ENCODE measurements around the gene PRELID1. TPM values are rescaled to one million over a fixed set of nuclear protein-coding genes. Genes with fewer than 3 reads are reported as not detected.

The PRELID1 gene
- total RNA-seq, 2 donors from 2014 or later: 157 to 165 TPM

DNA sequence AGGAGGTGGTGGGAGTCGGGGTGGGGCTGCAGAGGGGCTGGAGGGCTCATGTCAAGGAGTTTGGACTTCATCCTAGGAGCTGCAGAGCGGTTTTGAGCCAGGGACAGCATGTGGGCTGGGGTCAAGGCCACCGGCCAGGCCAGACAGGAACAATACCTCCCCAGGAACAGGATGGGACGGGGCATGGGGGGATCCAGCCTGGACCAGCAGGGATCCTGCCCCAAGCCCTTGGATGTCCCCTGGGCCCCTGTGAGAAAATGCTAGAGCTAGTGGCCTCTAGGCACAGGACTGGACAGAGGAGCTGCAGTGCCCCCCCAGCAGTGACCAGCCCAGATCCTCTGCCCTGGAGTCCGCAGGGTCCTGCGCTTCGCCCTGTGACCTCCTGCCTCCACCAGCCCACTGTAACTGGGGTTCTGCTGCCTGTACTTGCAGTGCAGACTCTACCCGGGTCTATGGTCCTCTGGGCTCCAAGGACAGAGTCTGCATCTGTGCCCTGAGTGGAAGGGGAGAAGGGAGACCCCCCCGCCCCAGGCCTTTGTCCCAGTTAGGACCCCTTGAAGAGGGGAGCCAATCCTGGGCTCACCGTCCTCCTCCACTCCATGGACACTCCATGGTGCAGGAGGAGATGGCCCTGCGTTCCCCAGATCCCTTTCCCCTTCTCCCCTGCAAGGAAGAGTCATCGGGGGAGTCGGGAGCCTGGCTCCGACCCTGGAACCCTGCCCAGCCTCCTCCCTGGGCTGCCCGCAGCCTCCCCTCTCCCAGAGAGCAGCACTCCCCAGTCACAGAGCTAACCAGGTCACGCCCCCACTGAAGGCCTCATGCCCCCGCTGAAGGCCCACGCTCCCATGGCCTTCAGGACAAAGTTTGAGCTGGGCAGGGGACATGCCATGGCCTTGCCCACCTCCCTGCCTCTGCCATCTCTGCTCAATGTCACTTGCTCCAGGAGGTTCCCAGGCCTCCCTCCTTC, 11.1 kb downstream of the PRELID1 start:
- no peak overlapping the region for H3K4me3 ChIP-seq (ENCODE audit: low read length)
- no peak overlapping the region for H3K27ac Mint-ChIP-seq

GRCh38 chr5:177315411-177315810, 11.8 kb downstream of the PRELID1 start:
- 90 to 98% methylated on average over 4 to 7 of the region's 7 CpGs for WGBS, 2 experiments (ENCODE audit: insufficient coverage in 1 of 2, insufficient read length in 1 of 2)
- Mint-ChIP-seq H3K4me3 (no peak overlapping the region), H3K27me3 (ENCODE audit: insufficient read depth) (peaks cover 3% of the 10 kb centered on the region), H3K9me3 (peaks cover 2% of the 10 kb centered on the region), H3K4me1 (peaks cover 14% of the 10 kb centered on the region), H3K27ac (no peak overlapping the region), H3K36me3 (ENCODE audit: low read depth) (peaks cover 15% of the 10 kb centered on the region)
- no peak for DNase-seq
- Histone ChIP-seq H3K36me3 (ENCODE audit: control insufficient read depth, insufficient read depth, low read length) (no peaks in the 10 kb centered on the region), H3K9ac (ENCODE audit: extremely low read depth, low read length, poor library complexity, severe bottlenecking) (no peak overlapping the region), H3K27me3 (ENCODE audit: control insufficient read depth, insufficient read depth, low read length, poor library complexity, severe bottlenecking) (no peaks in the 10 kb centered on the region), H3K9me3 (ENCODE audit: control insufficient read depth, low read length) (peaks cover 9% of the 10 kb centered on the region), H3K27ac (ENCODE audit: low read depth, low read length) (no peak overlapping the region), H3K4me3 (ENCODE audit: low read length) (no peak overlapping the region), H3K4me1 (ENCODE audit: control insufficient read depth, insufficient read depth, low read length) (no peaks in the 10 kb centered on the region)
- TF ChIP-seq, protein P1, sequence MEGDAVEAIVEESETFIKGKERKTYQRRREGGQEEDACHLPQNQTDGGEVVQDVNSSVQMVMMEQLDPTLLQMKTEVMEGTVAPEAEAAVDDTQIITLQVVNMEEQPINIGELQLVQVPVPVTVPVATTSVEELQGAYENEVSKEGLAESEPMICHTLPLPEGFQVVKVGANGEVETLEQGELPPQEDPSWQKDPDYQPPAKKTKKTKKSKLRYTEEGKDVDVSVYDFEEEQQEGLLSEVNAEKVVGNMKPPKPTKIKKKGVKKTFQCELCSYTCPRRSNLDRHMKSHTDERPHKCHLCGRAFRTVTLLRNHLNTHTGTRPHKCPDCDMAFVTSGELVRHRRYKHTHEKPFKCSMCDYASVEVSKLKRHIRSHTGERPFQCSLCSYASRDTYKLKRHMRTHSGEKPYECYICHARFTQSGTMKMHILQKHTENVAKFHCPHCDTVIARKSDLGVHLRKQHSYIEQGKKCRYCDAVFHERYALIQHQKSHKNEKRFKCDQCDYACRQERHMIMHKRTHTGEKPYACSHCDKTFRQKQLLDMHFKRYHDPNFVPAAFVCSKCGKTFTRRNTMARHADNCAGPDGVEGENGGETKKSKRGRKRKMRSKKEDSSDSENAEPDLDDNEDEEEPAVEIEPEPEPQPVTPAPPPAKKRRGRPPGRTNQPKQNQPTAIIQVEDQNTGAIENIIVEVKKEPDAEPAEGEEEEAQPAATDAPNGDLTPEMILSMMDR (conservative IDR thresholded peaks at IDR 0.05): no peak

More for the DNA sequence above, 11.1 kb downstream of the PRELID1 start:
- no peak overlapping the region for H3K27ac ChIP-seq (ENCODE audit: low read depth, low read length)
- TF ChIP-seq, protein P1 (conservative IDR thresholded peaks at IDR 0.05): no peak
- no peak for DNase-seq
- Mint-ChIP-seq H3K4me1 (peaks cover 17% of the 10 kb centered on the region), H3K27me3 (ENCODE audit: insufficient read depth) (peaks cover 3% of the 10 kb centered on the region), H3K9me3 (peaks cover 2% of the 10 kb centered on the region), H3K36me3 (ENCODE audit: low read depth) (peaks cover 9% of the 10 kb centered on the region), H3K4me3 (no peak overlapping the region)
- H3K4me1 ChIP-seq (ENCODE audit: control insufficient read depth, insufficient read depth, low read length): no peaks in the 10 kb centered on the region
- H3K9ac ChIP-seq (ENCODE audit: extremely low read depth, low read length, poor library complexity, severe bottlenecking): no peak overlapping the region
- H3K36me3 ChIP-seq (ENCODE audit: control insufficient read depth, insufficient read depth, low read length): no peaks in the 10 kb centered on the region
- H3K9me3 ChIP-seq (ENCODE audit: control insufficient read depth, low read length): peaks cover 7% of the 10 kb centered on the region
- 93% methylated on average over 7 to 18 of the region's 18 CpGs for WGBS, 2 experiments (ENCODE audit: insufficient coverage in 1 of 2, insufficient read length in 1 of 2)
- no peaks in the 10 kb centered on the region for H3K27me3 ChIP-seq (ENCODE audit: control insufficient read depth, insufficient read depth, low read length, poor library complexity, severe bottlenecking)

DNA sequence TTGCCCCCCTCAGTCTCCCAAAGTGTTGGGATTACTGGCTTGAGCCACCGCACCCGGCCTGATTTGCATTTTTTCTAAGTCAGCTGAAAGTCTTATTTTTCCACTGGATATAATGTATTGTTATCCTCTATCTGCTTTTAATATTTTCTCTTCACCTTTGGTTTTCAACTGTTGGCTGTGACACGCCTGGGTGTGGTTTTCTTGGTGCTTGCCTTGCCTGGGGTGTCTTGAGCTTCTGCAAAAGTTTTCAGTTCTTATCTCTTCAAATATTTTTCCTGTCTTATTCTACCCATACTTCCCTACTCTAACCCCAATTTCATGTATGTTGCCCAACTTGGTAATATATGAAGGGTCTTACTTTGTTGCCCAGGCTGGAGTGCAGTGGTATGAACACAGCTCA, 12.4 kb downstream of the PRELID1 start:
- TF ChIP-seq, protein P1 (conservative IDR thresholded peaks at IDR 0.05): no peak
- H3K9me3 Mint-ChIP-seq: peaks cover 2% of the 10 kb centered on the region
- whole genome bisulfite sequencing, 2 experiments (ENCODE audit: insufficient coverage in 1 of 2, insufficient read length in 1 of 2): 94% methylated on average over 3 of the region's 3 CpGs; no CpG with 5 or more reads in 1 of the 2 experiments
- peaks cover under 1% of the 10 kb centered on the region for H3K27me3 Mint-ChIP-seq (ENCODE audit: insufficient read depth)
- Histone ChIP-seq H3K4me1 (ENCODE audit: control insufficient read depth, insufficient read depth, low read length) (no peaks in the 10 kb centered on the region), H3K4me3 (ENCODE audit: low read length) (no peak overlapping the region), H3K9ac (ENCODE audit: extremely low read depth, low read length, poor library complexity, severe bottlenecking) (no peak overlapping the region), H3K9me3 (ENCODE audit: control insufficient read depth, low read length) (peaks cover 9% of the 10 kb centered on the region), H3K27ac (ENCODE audit: low read depth, low read length) (no peak overlapping the region), H3K27me3 (ENCODE audit: control insufficient read depth, insufficient read depth, low read length, poor library complexity, severe bottlenecking) (no peaks in the 10 kb centered on the region), H3K36me3 (ENCODE audit: control insufficient read depth, insufficient read depth, low read length) (no peaks in the 10 kb centered on the region)
- peaks cover 16% of the 10 kb centered on the region for H3K36me3 Mint-ChIP-seq (ENCODE audit: low read depth)
- peaks cover 10% of the 10 kb centered on the region for H3K4me1 Mint-ChIP-seq
- no peak overlapping the region for H3K4me3 Mint-ChIP-seq
- H3K27ac Mint-ChIP-seq: no peak overlapping the region
- DNase-seq: no peak
